Limb (tissue), 2 donors: ENCODE results near the gene BDKRB2.

Experiments
- DNase-seq, 2 donors: peaks; one replicate each; pipeline ENCODE4 v3.0.0-alpha.2; 2016; ENCODE audit errors: extremely low spot score in 2 of 2

The BDKRB2 gene

GRCh38 chr14:96198430-96199130 lies 6.1 kb upstream of the BDKRB2 start:
- no peak for DNase-seq

DNA sequence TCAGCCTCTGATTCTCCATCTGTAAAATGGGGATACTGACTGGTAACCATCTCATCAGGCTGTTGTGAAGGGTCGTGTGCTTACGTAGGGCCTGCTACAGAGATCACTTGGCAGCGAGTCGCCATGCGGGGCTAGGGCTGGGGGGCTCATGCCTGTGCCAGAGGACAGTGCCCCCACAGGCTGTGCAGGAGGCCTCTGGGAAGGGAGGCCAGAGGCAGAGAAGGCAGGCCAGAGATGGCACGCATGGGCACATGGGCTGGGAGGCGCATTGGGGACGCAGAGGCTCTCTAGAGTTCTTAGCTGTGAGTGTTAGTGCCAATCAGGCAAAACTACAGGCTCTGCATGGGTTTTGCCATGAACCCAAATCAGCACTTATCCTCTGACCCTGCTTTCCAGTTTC lies 3.5 kb upstream of the BDKRB2 start:
- no peak for DNase-seq

- DNase-seq = no peak
These were observed 2.7 kb upstream of the BDKRB2 start for GRCh38 chr14:96201965-96202364.

- DNase-seq = no peak
These were observed 2.1 kb upstream of the BDKRB2 start for GRCh38 chr14:96202441-96203094.

- no peak for DNase-seq
These were observed 1.5 kb upstream of the BDKRB2 start for GRCh38 chr14:96203116-96203515.

- no peak for DNase-seq
These were observed 1.0 kb upstream of the BDKRB2 start for GRCh38 chr14:96203635-96204034.

- DNase-seq = no peak
These were observed 679 bp downstream of the BDKRB2 start for GRCh38 chr14:96205059-96205977.

DNA sequence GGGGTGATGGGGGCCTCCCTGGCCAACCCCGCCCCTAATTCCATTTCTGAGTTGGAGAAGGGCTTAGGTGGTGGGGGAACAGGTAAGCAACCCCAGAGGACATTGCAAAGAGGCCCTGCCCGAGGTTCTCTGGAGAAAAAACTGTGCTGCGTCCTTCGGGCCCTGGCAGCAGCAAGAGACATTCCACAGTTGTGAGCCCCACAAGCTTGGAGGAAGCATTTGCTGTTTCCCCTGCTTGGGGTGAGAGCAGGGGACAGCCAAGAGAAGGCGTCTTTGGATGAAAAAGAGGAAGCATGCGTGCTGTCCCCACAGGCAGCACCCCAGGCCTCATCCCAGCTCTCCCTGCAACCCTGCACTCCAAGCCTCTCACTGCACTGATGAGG lies 1.3 kb downstream of the BDKRB2 start:
- DNase-seq = no peak

- DNase-seq = no peak
These were observed 1.8 kb downstream of the BDKRB2 start for GRCh38 chr14:96206461-96206860.

- no peak for DNase-seq
These were observed 3.0 kb downstream of the BDKRB2 start for GRCh38 chr14:96207686-96208085.

GRCh38 chr14:96208739-96209138 lies 4.1 kb downstream of the BDKRB2 start:
- no peak for DNase-seq

DNA sequence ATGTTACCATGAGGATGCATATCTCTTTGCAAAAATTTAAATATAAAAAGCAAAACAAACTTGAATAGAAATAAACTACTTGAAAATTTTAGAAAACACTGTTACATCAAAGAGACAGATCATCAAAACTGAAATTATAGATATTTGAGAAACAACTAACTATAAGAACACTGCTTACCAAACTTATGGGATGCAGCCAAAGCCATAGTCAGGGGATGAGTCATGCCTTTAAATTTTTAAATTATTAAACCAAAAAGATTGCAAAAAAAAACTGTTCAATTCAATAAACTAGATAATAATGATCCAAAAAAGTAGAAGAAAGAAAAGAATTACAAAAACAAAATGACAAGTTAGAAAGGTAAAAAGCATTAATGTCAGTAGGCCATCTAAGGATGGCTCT lies 7.5 kb downstream of the BDKRB2 start:
- DNase-seq = no peak

GRCh38 chr14:96212896-96213295 lies 8.3 kb downstream of the BDKRB2 start:
- DNase-seq = no peak

GRCh38 chr14:96213871-96214465 lies 9.3 kb downstream of the BDKRB2 start:
- no peak for DNase-seq

GRCh38 chr14:96214793-96215192 lies 10.2 kb downstream of the BDKRB2 start:
- peak in 1 of 2 donors; percentile 32 for DNase-seq

- no peak for DNase-seq
These were observed 11.0 kb downstream of the BDKRB2 start for GRCh38 chr14:96215452-96216244.

DNA sequence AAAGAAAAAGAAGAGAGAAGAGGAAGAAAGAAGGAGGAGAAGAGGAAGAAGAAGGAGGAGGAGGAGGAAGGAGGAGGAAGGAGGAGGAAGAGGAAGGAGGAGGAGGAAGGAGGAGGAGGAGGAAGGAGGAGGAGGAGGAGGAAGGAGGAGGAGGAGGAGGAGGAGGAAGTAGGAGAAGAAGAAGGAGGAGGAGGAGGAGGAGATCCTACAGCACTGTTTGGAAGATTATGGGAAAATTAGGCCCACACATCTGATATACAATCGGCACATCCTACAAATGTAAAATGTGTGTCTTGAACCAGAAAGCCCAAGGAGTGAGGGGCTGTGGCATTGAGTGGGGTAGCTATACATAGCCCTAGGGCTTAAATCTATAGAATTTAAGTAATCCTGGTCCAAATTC lies 12.0 kb downstream of the BDKRB2 start:
- DNase-seq = no peak

- no peak for DNase-seq
These were observed 12.8 kb downstream of the BDKRB2 start for GRCh38 chr14:96217376-96217913.

DNA sequence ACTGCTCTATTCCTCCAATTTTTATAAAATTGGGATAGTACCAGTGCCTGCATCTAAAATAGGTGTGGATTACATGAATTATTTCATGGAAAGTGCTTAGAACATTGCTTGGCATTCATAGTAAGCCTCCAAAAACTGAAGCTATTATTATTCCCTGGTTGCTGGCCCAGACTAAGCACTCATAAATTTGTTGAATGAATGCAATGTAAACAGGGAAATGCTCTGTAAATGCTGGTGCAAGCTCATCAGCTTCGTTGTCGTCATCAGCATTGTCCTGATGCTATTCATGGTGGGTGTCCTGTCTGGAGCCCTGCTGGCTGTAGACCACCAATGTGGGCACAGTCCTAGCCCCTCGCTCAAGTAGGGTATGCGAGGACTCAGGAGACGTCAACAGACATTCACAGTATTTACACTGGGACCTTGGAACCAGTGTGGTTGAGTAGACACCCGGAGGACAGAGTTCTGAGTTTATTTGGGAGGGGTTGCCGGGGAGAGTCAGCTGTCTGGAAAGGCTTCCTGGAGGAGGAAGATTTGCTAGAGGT lies 16.5 kb downstream of the BDKRB2 start:
- no peak for DNase-seq

GRCh38 chr14:96221841-96222240 lies 17.2 kb downstream of the BDKRB2 start:
- DNase-seq = no peak
